ENCODE measurements around the gene CFD. TPM values are rescaled to one million over a fixed set of nuclear protein-coding genes. Genes with fewer than 3 reads are reported as not detected.

CFD gene
- total RNA-seq, 1 donor from 2014 or later, result 1.1 TPM

GRCh38 chr19:855566-856120, 3.8 kb upstream of the CFD start:
- Mint-ChIP-seq H3K9me3 (ENCODE audit: low read depth) (no peaks in the 10 kb centered on the region), H3K36me3 (ENCODE audit: insufficient read depth) (no peaks in the 10 kb centered on the region), H3K27me3 (peaks cover 11% of the 10 kb centered on the region), H3K4me1 (ENCODE audit: low read depth) (no peaks in the 10 kb centered on the region), H3K4me3 (ENCODE audit: low read depth) (no peak overlapping the region), H3K27ac (no peak overlapping the region)
- no peak for TF ChIP-seq CTCF (IDR thresholded peaks at IDR 0.05; ENCODE audit: unreplicated experiment)
- no peak for DNase-seq (ENCODE audit: low spot score, unreplicated experiment)

GRCh38 chr19:858284-858683, 1.2 kb upstream of the CFD start:
- H3K4me3 Mint-ChIP-seq (ENCODE audit: low read depth), result no peak overlapping the region
- H3K27ac Mint-ChIP-seq, result no peak overlapping the region
- no peaks in the 10 kb centered on the region for H3K9me3 Mint-ChIP-seq (ENCODE audit: low read depth)
- TF ChIP-seq CTCF (IDR thresholded peaks at IDR 0.05; ENCODE audit: unreplicated experiment), result no peak
- peaks cover 18% of the 10 kb centered on the region for H3K27me3 Mint-ChIP-seq
- no peak for DNase-seq (ENCODE audit: low spot score, unreplicated experiment)
- H3K4me1 Mint-ChIP-seq (ENCODE audit: low read depth), result no peaks in the 10 kb centered on the region
- H3K36me3 Mint-ChIP-seq (ENCODE audit: insufficient read depth), result no peaks in the 10 kb centered on the region

- TF ChIP-seq CTCF (IDR thresholded peaks at IDR 0.05; ENCODE audit: unreplicated experiment), result no peak
- peaks cover 22% of the 10 kb centered on the region for H3K27me3 Mint-ChIP-seq
- no peak for DNase-seq (ENCODE audit: low spot score, unreplicated experiment)
- H3K27ac Mint-ChIP-seq, result no peak overlapping the region
- no peaks in the 10 kb centered on the region for H3K9me3 Mint-ChIP-seq (ENCODE audit: low read depth)
- H3K4me1 Mint-ChIP-seq (ENCODE audit: low read depth), result no peaks in the 10 kb centered on the region
- no peak overlapping the region for H3K4me3 Mint-ChIP-seq (ENCODE audit: low read depth)
- H3K36me3 Mint-ChIP-seq (ENCODE audit: insufficient read depth), result peaks cover 4% of the 10 kb centered on the region
These were observed 1.8 kb downstream of the CFD start for GRCh38 chr19:861141-861755.

GRCh38 chr19:861756-862580, 2.5 kb downstream of the CFD start:
- Mint-ChIP-seq H3K4me1 (ENCODE audit: low read depth) (no peaks in the 10 kb centered on the region), H3K27me3 (peaks cover 22% of the 10 kb centered on the region), H3K36me3 (ENCODE audit: insufficient read depth) (peaks cover 4% of the 10 kb centered on the region), H3K4me3 (ENCODE audit: low read depth) (no peak overlapping the region), H3K27ac (no peak overlapping the region), H3K9me3 (ENCODE audit: low read depth) (no peaks in the 10 kb centered on the region)
- no peak for DNase-seq (ENCODE audit: low spot score, unreplicated experiment)
- TF ChIP-seq CTCF (IDR thresholded peaks at IDR 0.05; ENCODE audit: unreplicated experiment), result no peak

GRCh38 chr19:862581-863314, 3.3 kb downstream of the CFD start:
- no peak for DNase-seq (ENCODE audit: low spot score, unreplicated experiment)
- no peak for TF ChIP-seq CTCF (IDR thresholded peaks at IDR 0.05; ENCODE audit: unreplicated experiment)
- Mint-ChIP-seq H3K9me3 (ENCODE audit: low read depth) (no peaks in the 10 kb centered on the region), H3K27ac (no peak overlapping the region), H3K36me3 (ENCODE audit: insufficient read depth) (peaks cover 8% of the 10 kb centered on the region), H3K4me3 (ENCODE audit: low read depth) (no peak overlapping the region), H3K27me3 (peaks cover 22% of the 10 kb centered on the region), H3K4me1 (ENCODE audit: low read depth) (no peaks in the 10 kb centered on the region)

Measured in progenitor cell of endocrine pancreas (in vitro differentiated cells).